ENCODE data around the gene CPA1.

GRCh38 chr7:130365511-130366441 is 14.5 kb upstream of the CPA1 start:
- TF ChIP-seq CTCF (IDR thresholded peaks at IDR 0.05) (no peak), POLR2A (IDR thresholded peaks at IDR 0.05) (peak in 1 of 3 donors; percentile 20)
